ENCODE measurements around the gene DCAF8.

Gene DCAF8

GRCh38 chr1:160261556-160261892 is 825 bp downstream of the DCAF8 start:
- peak; percentile 57 for DNase-seq (ENCODE audit: low spot score)

- DNase-seq (ENCODE audit: low spot score), result no peak
These were observed 1.7 kb downstream of the DCAF8 start for GRCh38 chr1:160260406-160261382.

GRCh38 chr1:160258177-160258798 is 4.1 kb downstream of the DCAF8 start:
- DNase-seq (ENCODE audit: low spot score), result no peak

- no peak for DNase-seq (ENCODE audit: low spot score)
These were observed 4.8 kb downstream of the DCAF8 start for GRCh38 chr1:160257411-160258015.

GRCh38 chr1:160256396-160257046 is 5.8 kb downstream of the DCAF8 start:
- no peak for DNase-seq (ENCODE audit: low spot score)

- no peak for DNase-seq (ENCODE audit: low spot score)
These were observed 6.5 kb downstream of the DCAF8 start for GRCh38 chr1:160255781-160256300.

GRCh38 chr1:160251687-160252526 is 10.4 kb downstream of the DCAF8 start:
- DNase-seq (ENCODE audit: low spot score), result peak; percentile 97

- peak; percentile 60 for DNase-seq (ENCODE audit: low spot score)
These were observed 11.3 kb downstream of the DCAF8 start for GRCh38 chr1:160251011-160251410.

GRCh38 chr1:160247053-160247452 is 15.3 kb downstream of the DCAF8 start:
- peak; percentile 41 for DNase-seq (ENCODE audit: low spot score)

- no peak for DNase-seq (ENCODE audit: low spot score)
These were observed 16.9 kb downstream of the DCAF8 start for GRCh38 chr1:160245434-160245833.

GRCh38 chr1:160244209-160244608 is 18.1 kb downstream of the DCAF8 start:
- DNase-seq (ENCODE audit: low spot score), result peak; percentile 75

GRCh38 chr1:160243767-160244166 is 18.6 kb downstream of the DCAF8 start:
- peak; percentile 96 for DNase-seq (ENCODE audit: low spot score)

- DNase-seq (ENCODE audit: low spot score), result no peak
These were observed 22.6 kb downstream of the DCAF8 start for GRCh38 chr1:160239582-160240299.

- no peak for DNase-seq (ENCODE audit: low spot score)
These were observed 23.9 kb downstream of the DCAF8 start for GRCh38 chr1:160238408-160238807.

- no peak for DNase-seq (ENCODE audit: low spot score)
These were observed 24.8 kb downstream of the DCAF8 start for GRCh38 chr1:160237558-160237957.

GRCh38 chr1:160236806-160237205 is 25.5 kb downstream of the DCAF8 start:
- no peak for DNase-seq (ENCODE audit: low spot score)

- no peak for DNase-seq (ENCODE audit: low spot score)
These were observed 29.4 kb downstream of the DCAF8 start for GRCh38 chr1:160232911-160233310.

- DNase-seq (ENCODE audit: low spot score), result no peak
These were observed 33.9 kb downstream of the DCAF8 start for GRCh38 chr1:160228431-160228830.

GRCh38 chr1:160227561-160227960 is 34.8 kb downstream of the DCAF8 start:
- no peak for DNase-seq (ENCODE audit: low spot score)

- no peak for DNase-seq (ENCODE audit: low spot score)
These were observed 35.3 kb downstream of the DCAF8 start for GRCh38 chr1:160227034-160227433.

- DNase-seq (ENCODE audit: low spot score), result no peak
These were observed 35.7 kb downstream of the DCAF8 start for GRCh38 chr1:160226623-160227022.

All from cerebellar cortex (tissue), 1 donor.